Measurements from ENCODE around the gene FRMD7.
"Not testable (repeated sequence)": the region's sequence is repeated elsewhere in the genome, so short reads cannot be mapped to it uniquely, and the experiment has no call there.

FRMD7 gene

DNA sequence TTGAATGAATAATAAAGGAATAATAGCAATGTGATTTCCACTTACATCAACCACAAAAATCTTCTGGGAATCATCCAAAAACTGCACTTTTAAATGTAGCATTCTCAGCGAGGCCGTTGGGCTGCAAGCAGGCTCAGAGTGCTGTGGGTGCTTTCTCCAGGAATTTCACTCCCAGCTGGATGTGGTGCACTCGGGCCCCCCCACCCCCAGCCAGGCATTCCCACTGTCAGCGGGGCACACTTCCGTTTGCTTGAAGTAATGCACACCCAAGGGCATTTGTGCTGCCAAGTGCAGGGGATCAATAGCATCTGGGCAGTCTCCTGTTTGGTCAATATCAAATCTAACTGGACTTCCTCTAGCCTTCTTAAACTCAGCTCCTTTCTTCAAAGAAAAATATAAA lies at the start of gene FRMD7:
Gene FRMD7 (minus strand): TSS at position 278 of the 400 bp plus-strand sequence. CDS start 176 bp downstream, at position 102.
- DNase-seq (ENCODE audit: low spot score), result no peak
- TF ChIP-seq CTCF (IDR thresholded peaks at IDR 0.05; ENCODE audit: extremely low read depth, missing control alignments), result no peak

GRCh38 chrX:132173647-132174046 lies 45.8 kb upstream of the FRMD7 start:
- no peak for TF ChIP-seq CTCF (IDR thresholded peaks at IDR 0.05; ENCODE audit: extremely low read depth, missing control alignments)
- no peak for DNase-seq (ENCODE audit: low spot score)

DNA sequence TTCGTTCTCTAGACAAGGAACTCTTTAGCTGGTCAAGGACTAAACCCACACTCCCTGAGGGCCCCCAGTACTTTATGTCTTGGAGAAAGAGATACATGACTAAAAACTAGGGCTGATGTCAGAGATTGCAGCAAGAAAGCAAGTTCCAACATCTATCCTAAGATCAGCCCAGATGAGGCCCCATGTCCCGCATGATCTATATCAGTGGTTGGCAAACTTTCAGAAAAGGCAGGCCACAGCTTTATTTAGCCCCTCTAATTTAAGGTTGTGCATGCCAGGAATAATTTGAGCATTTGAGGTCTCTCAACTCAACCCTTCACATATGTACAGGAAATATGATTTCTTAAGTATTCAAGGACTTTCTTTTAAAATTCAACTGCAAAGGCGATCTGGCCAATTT lies 44.1 kb upstream of the FRMD7 start:
- no peak for TF ChIP-seq CTCF (IDR thresholded peaks at IDR 0.05; ENCODE audit: extremely low read depth, missing control alignments)
- DNase-seq (ENCODE audit: low spot score), result no peak

GRCh38 chrX:132171478-132171877 lies 43.7 kb upstream of the FRMD7 start:
- no peak for TF ChIP-seq CTCF (IDR thresholded peaks at IDR 0.05; ENCODE audit: extremely low read depth, missing control alignments)
- no peak for DNase-seq (ENCODE audit: low spot score)

GRCh38 chrX:132169554-132169953 lies 41.7 kb upstream of the FRMD7 start:
- DNase-seq (ENCODE audit: low spot score), result no peak
- no peak for TF ChIP-seq CTCF (IDR thresholded peaks at IDR 0.05; ENCODE audit: extremely low read depth, missing control alignments)

DNA sequence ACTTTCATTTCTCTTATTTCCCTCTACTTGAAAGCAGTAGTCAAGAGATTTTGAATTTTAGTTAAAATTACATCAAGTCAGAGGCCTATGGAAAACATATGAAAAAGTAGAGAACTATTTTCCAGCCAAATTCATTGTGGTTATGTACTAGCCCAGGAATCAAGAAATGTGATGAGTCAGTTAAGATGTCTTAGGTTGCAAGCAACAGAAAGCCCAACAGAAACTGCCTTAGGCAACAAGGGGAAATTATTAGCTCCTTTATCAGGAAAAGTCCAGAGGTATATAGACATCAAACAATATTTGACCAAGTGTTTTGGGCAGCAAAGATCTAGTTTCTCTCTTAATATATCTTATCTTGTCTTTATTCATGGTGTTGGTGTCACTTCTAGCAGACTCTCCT lies 37.8 kb upstream of the FRMD7 start:
- DNase-seq (ENCODE audit: low spot score), result no peak
- TF ChIP-seq CTCF (IDR thresholded peaks at IDR 0.05; ENCODE audit: extremely low read depth, missing control alignments), result no peak

DNA sequence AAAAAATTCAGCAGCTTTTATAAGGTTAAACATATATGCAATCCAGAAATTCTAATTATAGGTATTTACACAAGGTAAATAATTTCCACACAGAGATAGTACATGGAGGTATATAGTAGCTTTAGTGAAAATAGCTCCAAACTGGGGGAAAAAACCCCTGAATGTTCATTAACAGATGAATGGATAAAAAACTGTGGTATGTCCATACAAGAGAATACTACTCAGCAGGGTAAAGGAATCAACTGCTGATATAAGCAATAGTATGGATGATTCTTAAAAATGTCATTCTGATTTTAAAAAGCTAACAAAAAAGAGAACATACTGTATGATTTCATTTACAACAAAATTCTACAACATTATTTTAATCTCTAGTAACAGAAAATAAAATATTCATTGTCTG lies 37.2 kb upstream of the FRMD7 start:
- DNase-seq (ENCODE audit: low spot score), result no peak
- no peak for TF ChIP-seq CTCF (IDR thresholded peaks at IDR 0.05; ENCODE audit: extremely low read depth, missing control alignments)

GRCh38 chrX:132163094-132163493 lies 35.3 kb upstream of the FRMD7 start:
- not testable (repeated sequence) for DNase-seq (ENCODE audit: low spot score)

All from GM20000 (cell line).